Measurements from ENCODE around the gene ZDHHC13.

The ZDHHC13 gene, protein sequence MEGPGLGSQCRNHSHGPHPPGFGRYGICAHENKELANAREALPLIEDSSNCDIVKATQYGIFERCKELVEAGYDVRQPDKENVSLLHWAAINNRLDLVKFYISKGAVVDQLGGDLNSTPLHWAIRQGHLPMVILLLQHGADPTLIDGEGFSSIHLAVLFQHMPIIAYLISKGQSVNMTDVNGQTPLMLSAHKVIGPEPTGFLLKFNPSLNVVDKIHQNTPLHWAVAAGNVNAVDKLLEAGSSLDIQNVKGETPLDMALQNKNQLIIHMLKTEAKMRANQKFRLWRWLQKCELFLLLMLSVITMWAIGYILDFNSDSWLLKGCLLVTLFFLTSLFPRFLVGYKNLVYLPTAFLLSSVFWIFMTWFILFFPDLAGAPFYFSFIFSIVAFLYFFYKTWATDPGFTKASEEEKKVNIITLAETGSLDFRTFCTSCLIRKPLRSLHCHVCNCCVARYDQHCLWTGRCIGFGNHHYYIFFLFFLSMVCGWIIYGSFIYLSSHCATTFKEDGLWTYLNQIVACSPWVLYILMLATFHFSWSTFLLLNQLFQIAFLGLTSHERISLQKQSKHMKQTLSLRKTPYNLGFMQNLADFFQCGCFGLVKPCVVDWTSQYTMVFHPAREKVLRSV

DNA sequence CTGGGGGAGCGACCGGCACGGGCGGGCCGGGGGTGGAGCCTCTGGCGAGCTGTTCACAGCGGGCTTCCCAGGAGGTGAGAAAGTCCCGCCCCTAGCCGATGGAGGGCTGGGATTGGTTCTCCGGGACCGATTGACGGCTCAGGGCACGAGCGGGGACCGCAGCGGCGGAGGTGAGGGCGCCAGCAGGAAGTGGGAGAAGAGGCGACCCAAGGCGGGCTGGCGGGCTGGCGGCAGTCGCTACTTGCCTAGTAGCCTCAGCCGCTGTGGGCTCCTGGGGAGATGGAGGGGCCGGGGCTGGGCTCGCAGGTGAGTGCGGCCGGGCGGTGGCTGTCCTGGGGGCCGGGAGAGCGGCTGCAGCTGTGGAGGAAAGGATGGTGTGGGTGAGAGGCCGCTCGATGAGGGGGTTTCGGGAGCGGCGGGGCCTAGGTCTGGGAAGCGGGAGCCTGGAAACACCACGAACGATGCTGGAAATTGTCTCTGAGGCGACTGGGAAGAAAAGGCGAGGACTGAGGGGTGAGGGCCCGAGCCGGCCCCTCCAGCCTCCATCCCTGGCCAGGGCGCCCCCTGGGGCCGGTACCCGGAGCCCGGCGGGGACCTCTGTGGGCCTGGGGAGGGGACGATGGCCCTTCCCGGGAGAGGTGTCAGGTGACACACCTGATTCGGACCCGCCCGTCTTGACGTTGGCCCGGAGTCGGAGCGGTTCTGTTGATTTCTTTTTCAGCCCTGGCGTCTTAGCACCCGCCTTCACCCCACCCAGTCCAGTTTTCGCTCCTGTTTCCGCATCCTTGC lies at the start of gene ZDHHC13:
Gene ZDHHC13, plus strand, starts transcription at position 198 of the 789 bp plus-strand sequence. Its CDS starts 82 bp downstream, at position 280.
- H3K4me3 ChIP-seq (ENCODE audit: low read length): peak within 1 kb of the TSS; percentile 90
- no peak for TF ChIP-seq ZNF274 (IDR thresholded peaks at IDR 0.05; ENCODE audit: low read depth, low read length)

DNA sequence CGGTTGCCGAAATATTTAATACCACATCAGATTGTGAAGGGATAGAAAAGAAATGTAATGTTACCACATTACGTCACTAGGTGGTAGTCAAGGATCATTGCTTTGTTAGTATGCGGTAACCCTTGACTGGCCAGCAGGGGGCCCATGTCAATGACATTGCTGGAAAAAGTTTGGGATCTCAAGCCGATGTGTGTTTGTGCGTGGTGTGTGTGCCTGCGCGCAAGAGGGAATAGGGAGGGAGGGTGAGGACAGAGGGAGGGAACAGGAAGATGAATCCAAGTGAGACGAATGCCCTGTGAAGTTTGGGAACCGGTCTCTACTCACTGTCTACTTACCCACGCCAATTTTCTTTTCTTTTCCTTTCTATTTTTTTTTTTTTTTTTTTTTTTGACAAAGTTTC lies 45.7 kb upstream of the ZDHHC13 start:
- H3K4me3 ChIP-seq (ENCODE audit: low read length): no peak overlapping the region; the same call in 1 of the 2 replicates
- no peak for TF ChIP-seq ZNF274 (IDR thresholded peaks at IDR 0.05; ENCODE audit: low read depth, low read length)

GRCh38 chr11:19072464-19072863 lies 44.5 kb upstream of the ZDHHC13 start:
- H3K4me3 ChIP-seq (ENCODE audit: low read length): no peak overlapping the region
- no peak for TF ChIP-seq ZNF274 (IDR thresholded peaks at IDR 0.05; ENCODE audit: low read depth, low read length)

- no peak for TF ChIP-seq ZNF274 (IDR thresholded peaks at IDR 0.05; ENCODE audit: low read depth, low read length)
- H3K4me3 ChIP-seq (ENCODE audit: low read length): no peak overlapping the region
Measured at GRCh38 chr11:19073454-19074415, 43.2 kb upstream of the ZDHHC13 start.

GRCh38 chr11:19075636-19076035 lies 41.3 kb upstream of the ZDHHC13 start:
- H3K4me3 ChIP-seq (ENCODE audit: low read length): no peak overlapping the region
- no peak for TF ChIP-seq ZNF274 (IDR thresholded peaks at IDR 0.05; ENCODE audit: low read depth, low read length)

- H3K4me3 ChIP-seq (ENCODE audit: low read length): no peak overlapping the region
- TF ChIP-seq ZNF274 (IDR thresholded peaks at IDR 0.05; ENCODE audit: low read depth, low read length): no peak
Measured at GRCh38 chr11:19076744-19077589, 40.0 kb upstream of the ZDHHC13 start.

DNA sequence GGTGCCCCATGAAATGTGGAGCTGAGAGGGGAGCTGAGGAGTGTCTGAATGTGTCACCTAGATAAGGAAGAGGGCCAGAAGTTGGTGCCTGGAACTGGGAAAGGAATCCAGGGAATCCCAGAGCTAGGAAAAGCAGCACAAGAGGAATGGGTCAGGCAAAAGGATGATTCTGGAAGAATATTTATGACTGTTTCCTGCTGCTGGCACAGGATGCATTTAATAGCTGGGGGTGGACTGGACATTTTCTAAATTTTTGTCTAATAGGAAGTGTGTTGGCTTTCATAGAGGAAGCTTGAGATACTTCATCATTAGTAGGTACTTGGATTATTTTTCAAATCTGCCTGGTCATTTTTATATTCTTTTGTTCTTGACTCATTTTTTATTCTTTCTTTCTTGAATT lies 39.0 kb upstream of the ZDHHC13 start:
- TF ChIP-seq ZNF274 (IDR thresholded peaks at IDR 0.05; ENCODE audit: low read depth, low read length): no peak

DNA sequence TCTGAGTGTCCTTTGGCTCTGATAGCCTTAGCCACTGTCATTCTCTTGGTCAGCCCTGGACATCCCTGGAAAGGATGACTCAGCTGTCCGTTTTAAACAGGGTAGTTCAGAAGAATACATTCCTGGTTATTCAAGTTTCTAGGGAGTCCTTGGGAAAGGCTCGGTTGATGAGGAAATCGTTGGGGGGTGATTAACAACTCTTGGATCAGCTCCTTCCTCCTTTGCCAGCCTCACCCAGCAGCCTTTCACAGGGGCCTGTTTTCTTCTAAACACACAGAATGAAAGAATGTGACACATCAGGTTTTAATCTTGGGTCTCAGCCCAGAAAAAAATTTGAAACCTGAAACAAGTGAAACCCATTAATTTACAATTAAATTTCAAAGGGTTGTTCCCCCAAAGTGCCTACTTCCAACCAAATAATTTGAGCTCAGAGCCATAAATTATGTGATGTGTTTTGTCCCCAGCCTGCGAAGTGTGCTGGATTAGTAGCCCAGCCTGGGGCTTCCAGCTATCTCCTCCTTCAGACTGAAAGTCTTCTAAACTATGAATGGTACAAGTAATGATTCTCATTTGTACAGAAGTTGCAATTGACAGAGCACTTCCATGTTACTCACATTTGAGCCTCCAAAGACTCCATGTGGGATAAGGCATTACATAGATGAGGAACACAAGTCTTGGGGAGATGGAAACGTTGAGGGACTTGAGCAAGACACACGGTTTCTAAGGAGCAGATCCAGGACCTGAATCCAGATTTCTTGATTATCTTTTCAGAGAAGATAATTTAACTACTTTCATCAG lies 37.1 kb upstream of the ZDHHC13 start:
- no peak for TF ChIP-seq ZNF274 (IDR thresholded peaks at IDR 0.05; ENCODE audit: low read depth, low read length)
- H3K4me3 ChIP-seq (ENCODE audit: low read length): no peak overlapping the region

More for the DNA sequence above, 39.0 kb upstream of the ZDHHC13 start:
- no peak overlapping the region for H3K4me3 ChIP-seq (ENCODE audit: low read length)

DNA sequence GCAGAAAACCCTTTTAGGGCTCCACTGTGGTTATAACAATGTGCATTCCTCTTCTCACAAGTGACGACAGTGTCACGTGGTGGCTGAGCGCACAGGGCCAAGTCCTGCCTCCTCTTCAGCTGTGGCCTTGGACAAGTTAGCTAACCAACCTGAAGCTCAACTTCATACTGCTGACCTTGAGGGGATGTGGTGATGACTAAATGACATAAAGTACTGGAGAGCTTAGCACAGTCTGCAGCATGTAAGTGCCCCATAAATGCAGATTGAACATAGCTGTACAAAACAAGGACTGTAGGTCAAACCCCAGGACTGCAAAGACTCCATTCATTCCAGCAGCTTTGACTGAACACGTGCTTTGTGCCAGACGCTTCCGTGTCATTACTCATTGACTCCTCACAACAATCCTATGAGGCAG lies 36.4 kb upstream of the ZDHHC13 start:
- no peak for TF ChIP-seq ZNF274 (IDR thresholded peaks at IDR 0.05; ENCODE audit: low read depth, low read length)
- no peak overlapping the region for H3K4me3 ChIP-seq (ENCODE audit: low read length)

GRCh38 chr11:19083166-19083565 lies 33.8 kb upstream of the ZDHHC13 start:
- no peak for TF ChIP-seq ZNF274 (IDR thresholded peaks at IDR 0.05; ENCODE audit: low read depth, low read length)

DNA sequence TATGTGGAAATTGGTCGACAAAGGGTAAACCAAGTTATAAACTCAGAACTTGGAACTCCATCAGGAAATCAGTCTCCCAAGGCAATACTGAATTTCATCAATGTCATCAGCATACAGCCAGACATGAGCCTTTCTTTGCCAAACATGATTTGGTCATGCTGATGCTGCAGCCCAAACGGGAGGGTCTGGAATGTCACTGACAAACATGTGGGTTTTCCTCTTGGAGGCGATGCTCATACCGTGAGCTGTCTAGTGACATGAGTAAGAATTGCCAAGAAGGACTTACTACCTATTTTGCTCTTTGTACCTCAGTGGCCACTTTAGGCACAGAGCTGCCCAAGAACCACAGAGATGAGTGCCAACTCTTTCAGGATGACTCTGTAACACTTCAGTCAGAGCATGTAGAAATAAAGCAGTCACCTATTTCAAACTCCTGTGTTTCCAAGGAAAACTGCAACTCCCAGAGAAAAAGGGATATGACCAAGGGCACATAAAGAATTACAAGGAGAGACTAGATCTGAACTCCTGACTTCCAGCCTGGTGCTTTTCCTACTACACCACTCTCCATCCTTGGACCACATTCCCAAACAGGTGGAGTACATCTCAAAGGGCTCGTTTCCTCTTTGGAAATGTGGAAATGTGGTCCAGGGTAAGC lies 32.2 kb upstream of the ZDHHC13 start:
- no peak for TF ChIP-seq ZNF274 (IDR thresholded peaks at IDR 0.05; ENCODE audit: low read depth, low read length)
- no peak overlapping the region for H3K4me3 ChIP-seq (ENCODE audit: low read length)

More at GRCh38 chr11:19083166-19083565, 33.8 kb upstream of the ZDHHC13 start:
- H3K4me3 ChIP-seq (ENCODE audit: low read length): no peak overlapping the region

All from GM08714 (cell line).